ENCODE results near the gene AXIN1.

- TF ChIP-seq MAX (CRISPR knock-in tag; IDR thresholded peaks at IDR 0.05) (no peak), ATF2 (CRISPR knock-in tag; IDR thresholded peaks at IDR 0.05; ENCODE audit: borderline replicate concordance, low read depth) (no peak), PRDM15 (CRISPR knock-in tag; IDR thresholded peaks at IDR 0.05) (no peak), ZNF671 (CRISPR knock-in tag; IDR thresholded peaks at IDR 0.05) (no peak), ATF3 (CRISPR knock-in tag; conservative IDR thresholded peaks at IDR 0.05) (no peak), ZNF121 (CRISPR knock-in tag; IDR thresholded peaks at IDR 0.05) (no peak), FOXP1 (CRISPR knock-in tag; IDR thresholded peaks at IDR 0.05; ENCODE audit: borderline replicate concordance) (no peak), TCF7 (CRISPR knock-in tag; IDR thresholded peaks at IDR 0.05; ENCODE audit: low read depth) (no peak), ZNF232 (CRISPR knock-in tag; IDR thresholded peaks at IDR 0.05) (no peak), STAT6 (CRISPR knock-in tag; conservative IDR thresholded peaks at IDR 0.05; ENCODE audit: low read depth) (no peak), CTCF (IDR thresholded peaks at IDR 0.05) (no peak), AFF4 (CRISPR knock-in tag; IDR thresholded peaks at IDR 0.05; ENCODE audit: borderline replicate concordance) (no peak), SP1 (CRISPR knock-in tag; conservative IDR thresholded peaks at IDR 0.05) (no peak)
Observed at GRCh38 chr16:375212-375611, 22.7 kb upstream of the AXIN1 start.

Data from WTC11 (cell line).